SK-N-SH treated with all-trans-retinoic acid at 6 μM for 48 hours (cell line): Measurements from ENCODE around the gene MDGA2.

Experiments used
- ATAC-seq: fragments of 200-7000 bp; cut with Tn5 transposase; 3 replicates; pipeline ENCODE4 v1.9.1; 2020; ENCODE audit warnings: mild to moderate bottlenecking, moderate library complexity
- ARNTL ChIP-seq: fragments of 450-650 bp; formaldehyde crosslinking; IDR thresholded peaks from 2 replicates; pipeline ENCODE4 v1.5.0; 2020; ENCODE audit warnings: low read depth, mild to moderate bottlenecking, moderate library complexity, borderline replicate concordance
- BACH2 ChIP-seq: fragments of 250-450 bp; sonication (Bioruptor Pico); IDR thresholded peaks from 2 replicates; pipeline ENCODE4 v1.9.0; 2021; ENCODE audit warnings: mild to moderate bottlenecking, borderline replicate concordance
- CSDC2 ChIP-seq: fragments of 250-450 bp; sonication (Bioruptor Pico); IDR thresholded peaks from 2 replicates; pipeline ENCODE4 v1.5.0; 2020; ENCODE audit warnings: mild to moderate bottlenecking, moderate library complexity
- CSRNP3 ChIP-seq: fragments of 250-450 bp; sonication (Bioruptor Pico); IDR thresholded peaks from 2 replicates; pipeline ENCODE4 v1.5.1; 2021; ENCODE audit warnings: mild to moderate bottlenecking, moderate library complexity
- ESRRG ChIP-seq: fragments of 250-450 bp; sonication (Bioruptor Pico); IDR thresholded peaks from 2 replicates; pipeline ENCODE4 v1.6.1; 2021; ENCODE audit warnings: mild to moderate bottlenecking
- GLIS3 ChIP-seq: fragments of 250-450 bp; sonication (Bioruptor Pico); IDR thresholded peaks from 2 replicates; pipeline ENCODE4 v1.5.0; 2020; ENCODE audit warnings: mild to moderate bottlenecking, moderate library complexity
- ISL1 ChIP-seq: fragments of 250-450 bp; sonication (Bioruptor Pico); IDR thresholded peaks from 2 replicates; pipeline ENCODE4 v2.1.2; 2022; ENCODE audit warnings: mild to moderate bottlenecking, moderate library complexity
- OSR1 ChIP-seq: fragments of 250-450 bp; sonication (Bioruptor Pico); IDR thresholded peaks from 2 replicates; pipeline ENCODE4 v1.8.0; 2022; ENCODE audit warnings: moderate library complexity, mild to moderate bottlenecking, inconsistent platforms
- PATZ1 ChIP-seq: fragments of 250-450 bp; sonication (Bioruptor Pico); IDR thresholded peaks from 2 replicates; pipeline ENCODE4 v1.8.0; 2020; ENCODE audit warnings: mild to moderate bottlenecking, moderate library complexity, borderline replicate concordance
- POU6F1 ChIP-seq: fragments of 250-450 bp; sonication (Bioruptor Pico); IDR thresholded peaks from 2 replicates; pipeline ENCODE4 v1.8.0; 2021; ENCODE audit warnings: low read depth, mild to moderate bottlenecking, moderate library complexity, borderline replicate concordance
- PPARA ChIP-seq: fragments of 250-450 bp; sonication (Bioruptor Pico); IDR thresholded peaks from 2 replicates; pipeline ENCODE4 v1.5.0; 2020; ENCODE audit warnings: mild to moderate bottlenecking, borderline replicate concordance
- RARB ChIP-seq: fragments of 250-450 bp; sonication (Bioruptor Pico); IDR thresholded peaks from 2 replicates; pipeline ENCODE4 v1.8.0; 2021; ENCODE audit warnings: mild to moderate bottlenecking, moderate library complexity
- SNAI2 ChIP-seq: fragments of 250-450 bp; sonication (Bioruptor Pico); IDR thresholded peaks from 2 replicates; pipeline ENCODE4 v1.5.0; 2020; ENCODE audit warnings: mild to moderate bottlenecking, moderate library complexity
- TCF4 ChIP-seq: fragments of 250-450 bp; sonication (Bioruptor Pico); IDR thresholded peaks from 2 replicates; pipeline ENCODE4 v1.8.0; 2021; ENCODE audit warnings: mild to moderate bottlenecking, moderate library complexity, borderline replicate concordance
- TOX ChIP-seq: fragments of 250-450 bp; sonication (Bioruptor Pico); IDR thresholded peaks from 2 replicates; pipeline ENCODE4 v1.8.0; 2021; ENCODE audit warnings: mild to moderate bottlenecking, moderate library complexity, borderline replicate concordance
- ZC3H10 ChIP-seq: fragments of 250-450 bp; sonication (Bioruptor Pico); IDR thresholded peaks from 2 replicates; pipeline ENCODE4 v1.5.1; 2021; ENCODE audit warnings: mild to moderate bottlenecking, moderate library complexity
- ZFP30 ChIP-seq: fragments of 450-650 bp; formaldehyde crosslinking; IDR thresholded peaks from 2 replicates; pipeline ENCODE4 v1.5.0; 2022; ENCODE audit warnings: mild to moderate bottlenecking, moderate library complexity
- ZNF565 ChIP-seq: fragments of 450-650 bp; formaldehyde crosslinking; conservative IDR thresholded peaks from 2 replicates; pipeline ENCODE4 v1.5.0; 2020; ENCODE audit warnings: low read depth, mild to moderate bottlenecking, moderate library complexity
- ZNF70 ChIP-seq: fragments of 450-650 bp; formaldehyde crosslinking; IDR thresholded peaks from 2 replicates; pipeline ENCODE4 v1.5.0; 2020; ENCODE audit warnings: mild to moderate bottlenecking, moderate library complexity
- ZNF8 ChIP-seq: fragments of 450-650 bp; formaldehyde crosslinking; IDR thresholded peaks from 2 replicates; pipeline ENCODE4 v1.5.0; 2020; ENCODE audit warnings: mild to moderate bottlenecking, moderate library complexity
- TF ChIP-seq, protein P1 (sequence below): fragments of 250-450 bp; sonication (Bioruptor Pico); IDR thresholded peaks from 2 replicates; pipeline ENCODE4 v1.5.1; 2020; ENCODE audit warnings: low read depth, mild to moderate bottlenecking, moderate library complexity
- TF ChIP-seq, protein P2 (sequence below): fragments of 250-450 bp; sonication (Bioruptor Pico); IDR thresholded peaks from 2 replicates; pipeline ENCODE4 v1.5.0; 2020; ENCODE audit warnings: mild to moderate bottlenecking, moderate library complexity

MDGA2 gene

GRCh38 chr14:47596232-47596631, 79.2 kb downstream of the MDGA2 start:
- ATAC-seq: no peak
- TF ChIP-seq ARNTL (CRISPR knock-in tag): no peak
- no peak for TF ChIP-seq ZNF70
- no peak for TF ChIP-seq ZC3H10 (CRISPR knock-in tag)
- TF ChIP-seq BACH2 (CRISPR knock-in tag): no peak
- no peak for TF ChIP-seq ISL1
- no peak for TF ChIP-seq CSRNP3 (CRISPR knock-in tag)
- no peak for TF ChIP-seq SNAI2
- no peak for TF ChIP-seq RARB (CRISPR knock-in tag)
- no peak for TF ChIP-seq PATZ1 (CRISPR knock-in tag)
- TF ChIP-seq, protein P1, sequence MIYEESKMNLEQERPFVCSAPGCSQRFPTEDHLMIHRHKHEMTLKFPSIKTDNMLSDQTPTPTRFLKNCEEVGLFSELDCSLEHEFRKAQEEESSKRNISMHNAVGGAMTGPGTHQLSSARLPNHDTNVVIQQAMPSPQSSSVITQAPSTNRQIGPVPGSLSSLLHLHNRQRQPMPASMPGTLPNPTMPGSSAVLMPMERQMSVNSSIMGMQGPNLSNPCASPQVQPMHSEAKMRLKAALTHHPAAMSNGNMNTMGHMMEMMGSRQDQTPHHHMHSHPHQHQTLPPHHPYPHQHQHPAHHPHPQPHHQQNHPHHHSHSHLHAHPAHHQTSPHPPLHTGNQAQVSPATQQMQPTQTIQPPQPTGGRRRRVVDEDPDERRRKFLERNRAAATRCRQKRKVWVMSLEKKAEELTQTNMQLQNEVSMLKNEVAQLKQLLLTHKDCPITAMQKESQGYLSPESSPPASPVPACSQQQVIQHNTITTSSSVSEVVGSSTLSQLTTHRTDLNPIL (CRISPR knock-in tag): no peak
- TF ChIP-seq, protein P2, sequence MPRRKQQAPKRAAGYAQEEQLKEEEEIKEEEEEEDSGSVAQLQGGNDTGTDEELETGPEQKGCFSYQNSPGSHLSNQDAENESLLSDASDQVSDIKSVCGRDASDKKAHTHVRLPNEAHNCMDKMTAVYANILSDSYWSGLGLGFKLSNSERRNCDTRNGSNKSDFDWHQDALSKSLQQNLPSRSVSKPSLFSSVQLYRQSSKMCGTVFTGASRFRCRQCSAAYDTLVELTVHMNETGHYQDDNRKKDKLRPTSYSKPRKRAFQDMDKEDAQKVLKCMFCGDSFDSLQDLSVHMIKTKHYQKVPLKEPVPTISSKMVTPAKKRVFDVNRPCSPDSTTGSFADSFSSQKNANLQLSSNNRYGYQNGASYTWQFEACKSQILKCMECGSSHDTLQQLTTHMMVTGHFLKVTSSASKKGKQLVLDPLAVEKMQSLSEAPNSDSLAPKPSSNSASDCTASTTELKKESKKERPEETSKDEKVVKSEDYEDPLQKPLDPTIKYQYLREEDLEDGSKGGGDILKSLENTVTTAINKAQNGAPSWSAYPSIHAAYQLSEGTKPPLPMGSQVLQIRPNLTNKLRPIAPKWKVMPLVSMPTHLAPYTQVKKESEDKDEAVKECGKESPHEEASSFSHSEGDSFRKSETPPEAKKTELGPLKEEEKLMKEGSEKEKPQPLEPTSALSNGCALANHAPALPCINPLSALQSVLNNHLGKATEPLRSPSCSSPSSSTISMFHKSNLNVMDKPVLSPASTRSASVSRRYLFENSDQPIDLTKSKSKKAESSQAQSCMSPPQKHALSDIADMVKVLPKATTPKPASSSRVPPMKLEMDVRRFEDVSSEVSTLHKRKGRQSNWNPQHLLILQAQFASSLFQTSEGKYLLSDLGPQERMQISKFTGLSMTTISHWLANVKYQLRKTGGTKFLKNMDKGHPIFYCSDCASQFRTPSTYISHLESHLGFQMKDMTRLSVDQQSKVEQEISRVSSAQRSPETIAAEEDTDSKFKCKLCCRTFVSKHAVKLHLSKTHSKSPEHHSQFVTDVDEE (CRISPR knock-in tag): no peak
- no peak for TF ChIP-seq PPARA (CRISPR knock-in tag)
- no peak for TF ChIP-seq GLIS3
- no peak for TF ChIP-seq CSDC2 (CRISPR knock-in tag)
- TF ChIP-seq POU6F1 (CRISPR knock-in tag): no peak
- TF ChIP-seq TCF4 (CRISPR knock-in tag): no peak
- TF ChIP-seq ZNF565 (CRISPR knock-in tag): no peak
- TF ChIP-seq ESRRG: no peak
- no peak for TF ChIP-seq TOX (CRISPR knock-in tag)
- no peak for TF ChIP-seq ZFP30 (CRISPR knock-in tag)
- TF ChIP-seq, all 23 proteins: peak for 0

GRCh38 chr14:47595552-47595951, 79.9 kb downstream of the MDGA2 start:
- no peak for ATAC-seq
- TF ChIP-seq ZNF8 (CRISPR knock-in tag) (no peak), ESRRG (no peak), BACH2 (CRISPR knock-in tag) (no peak), ZNF565 (CRISPR knock-in tag) (no peak), CSDC2 (CRISPR knock-in tag) (no peak), POU6F1 (CRISPR knock-in tag) (no peak), SNAI2 (no peak), OSR1 (CRISPR knock-in tag) (no peak), CSRNP3 (CRISPR knock-in tag) (no peak), RARB (CRISPR knock-in tag) (no peak), PATZ1 (CRISPR knock-in tag) (no peak)
- TF ChIP-seq, protein P2 (CRISPR knock-in tag): no peak
